GM18870 (cell line): ENCODE measurements around the gene HBQ1.
"Not testable (repeated sequence)": the region's sequence is repeated elsewhere in the genome, so short reads cannot be mapped to it uniquely, and the experiment has no call there.

Source experiments
- ATAC-seq: cut with Tn5 transposase; IDR thresholded peaks from one replicate; pipeline ENCODE4 v1.9.1; 2021; ENCODE audit warnings: moderate library complexity; ENCODE audit not compliant: unreplicated experiment

HBQ1 gene

DNA sequence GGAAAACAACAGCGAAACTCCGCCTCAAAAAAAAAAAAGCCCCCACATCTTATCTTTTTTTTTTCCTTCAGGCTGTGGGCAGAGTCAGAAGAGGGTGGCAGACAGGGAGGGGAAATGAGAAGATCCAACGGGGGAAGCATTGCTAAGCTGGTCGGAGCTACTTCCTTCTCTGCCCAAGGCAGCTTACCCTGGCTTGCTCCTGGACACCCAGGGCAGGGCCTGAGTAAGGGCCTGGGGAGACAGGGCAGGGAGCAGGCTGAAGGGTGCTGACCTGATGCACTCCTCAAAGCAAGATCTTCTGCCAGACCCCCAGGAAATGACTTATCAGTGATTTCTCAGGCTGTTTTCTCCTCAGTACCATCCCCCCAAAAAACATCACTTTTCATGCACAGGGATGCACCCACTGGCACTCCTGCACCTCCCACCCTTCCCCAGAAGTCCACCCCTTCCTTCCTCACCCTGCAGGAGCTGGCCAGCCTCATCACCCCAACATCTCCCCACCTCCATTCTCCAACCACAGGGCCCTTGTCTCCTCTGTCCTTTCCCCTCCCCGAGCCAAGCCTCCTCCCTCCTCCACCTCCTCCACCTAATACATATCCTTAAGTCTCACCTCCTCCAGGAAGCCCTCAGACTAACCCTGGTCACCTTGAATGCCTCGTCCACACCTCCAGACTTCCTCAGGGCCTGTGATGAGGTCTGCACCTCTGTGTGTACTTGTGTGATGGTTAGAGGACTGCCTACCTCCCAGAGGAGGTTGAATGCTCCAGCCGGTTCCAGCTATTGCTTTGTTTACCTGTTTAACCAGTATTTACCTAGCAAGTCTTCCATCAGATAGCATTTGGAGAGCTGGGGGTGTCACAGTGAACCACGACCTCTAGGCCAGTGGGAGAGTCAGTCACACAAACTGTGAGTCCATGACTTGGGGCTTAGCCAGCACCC lies 5.0 kb upstream of the HBQ1 start:
- no peak for ATAC-seq

GRCh38 chr16:176006-176405 lies 4.3 kb upstream of the HBQ1 start:
- not testable (repeated sequence) for ATAC-seq

DNA sequence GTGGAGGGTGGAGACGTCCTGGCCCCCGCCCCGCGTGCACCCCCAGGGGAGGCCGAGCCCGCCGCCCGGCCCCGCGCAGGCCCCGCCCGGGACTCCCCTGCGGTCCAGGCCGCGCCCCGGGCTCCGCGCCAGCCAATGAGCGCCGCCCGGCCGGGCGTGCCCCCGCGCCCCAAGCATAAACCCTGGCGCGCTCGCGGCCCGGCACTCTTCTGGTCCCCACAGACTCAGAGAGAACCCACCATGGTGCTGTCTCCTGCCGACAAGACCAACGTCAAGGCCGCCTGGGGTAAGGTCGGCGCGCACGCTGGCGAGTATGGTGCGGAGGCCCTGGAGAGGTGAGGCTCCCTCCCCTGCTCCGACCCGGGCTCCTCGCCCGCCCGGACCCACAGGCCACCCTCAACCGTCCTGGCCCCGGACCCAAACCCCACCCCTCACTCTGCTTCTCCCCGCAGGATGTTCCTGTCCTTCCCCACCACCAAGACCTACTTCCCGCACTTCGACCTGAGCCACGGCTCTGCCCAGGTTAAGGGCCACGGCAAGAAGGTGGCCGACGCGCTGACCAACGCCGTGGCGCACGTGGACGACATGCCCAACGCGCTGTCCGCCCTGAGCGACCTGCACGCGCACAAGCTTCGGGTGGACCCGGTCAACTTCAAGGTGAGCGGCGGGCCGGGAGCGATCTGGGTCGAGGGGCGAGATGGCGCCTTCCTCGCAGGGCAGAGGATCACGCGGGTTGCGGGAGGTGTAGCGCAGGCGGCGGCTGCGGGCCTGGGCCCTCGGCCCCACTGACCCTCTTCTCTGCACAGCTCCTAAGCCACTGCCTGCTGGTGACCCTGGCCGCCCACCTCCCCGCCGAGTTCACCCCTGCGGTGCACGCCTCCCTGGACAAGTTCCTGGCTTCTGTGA lies 3.5 kb upstream of the HBQ1 start, which contains the start of gene HBA1:
Gene HBA1 (plus strand): TSS at position 204 of the 906 bp plus-strand sequence. CDS start 37 bp downstream, at position 241.
- ATAC-seq: not testable (repeated sequence)

GRCh38 chr16:177394-177822 lies 2.9 kb upstream of the HBQ1 start:
- no peak for ATAC-seq

- no peak for ATAC-seq
Measured at GRCh38 chr16:177981-178667, 2.1 kb upstream of the HBQ1 start.

DNA sequence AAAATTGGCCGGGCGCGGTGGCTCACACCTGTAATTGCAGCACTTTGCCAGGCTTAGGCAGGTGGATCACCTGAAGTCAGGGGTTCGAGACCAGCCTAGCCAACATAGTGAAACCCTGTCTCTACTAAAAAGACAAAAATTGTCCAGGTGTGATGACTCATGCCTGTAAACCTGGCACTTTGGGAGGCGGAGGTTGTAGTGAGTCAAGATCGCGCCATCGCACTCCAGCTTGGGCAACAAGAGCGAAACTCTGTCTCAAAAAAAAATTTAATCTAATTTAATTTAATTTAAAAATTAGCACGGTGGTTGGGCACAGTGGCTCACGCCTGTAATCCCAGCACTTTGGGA lies 1.6 kb upstream of the HBQ1 start:
- no peak for ATAC-seq

DNA sequence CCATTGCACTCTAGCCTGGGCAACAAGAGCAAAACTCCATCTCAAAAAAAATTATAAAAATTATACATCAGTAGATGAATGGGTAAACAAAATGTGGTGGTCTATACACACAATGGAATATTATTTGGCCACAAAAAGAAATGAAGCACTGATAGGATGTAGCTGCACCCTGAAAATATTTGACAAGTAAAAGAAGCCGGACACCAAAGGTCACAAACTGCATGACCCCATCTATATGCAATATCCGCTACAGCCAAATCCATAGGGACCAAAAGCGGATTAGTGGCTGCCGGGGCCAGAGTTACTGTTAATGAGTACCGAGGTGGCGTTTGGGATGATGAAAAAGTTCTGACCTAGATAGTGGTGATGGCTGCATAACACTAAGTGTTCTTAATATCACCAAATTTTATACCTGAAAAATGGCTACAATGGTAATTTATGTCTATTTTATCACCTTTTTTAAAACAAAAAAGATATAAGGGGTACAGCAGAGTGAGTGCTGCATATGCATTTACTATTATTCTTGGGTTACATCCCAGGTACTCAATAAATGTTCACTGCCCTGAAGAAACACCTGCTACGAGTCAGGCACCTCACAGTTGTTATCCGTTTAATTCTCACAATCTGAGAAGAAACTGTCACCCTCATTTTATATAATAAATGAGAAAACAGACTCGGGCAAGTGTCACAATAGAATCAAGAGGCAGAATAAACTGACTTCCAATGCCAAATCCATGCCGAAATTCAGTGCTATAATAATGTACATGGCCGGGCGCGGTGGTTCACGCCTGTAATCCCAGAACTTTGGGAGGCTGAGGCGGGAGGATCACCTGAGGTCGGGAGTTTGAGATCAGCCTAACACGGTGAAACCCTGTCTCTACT lies 807 bp upstream of the HBQ1 start:
- no peak for ATAC-seq

GRCh38 chr16:180681-181564 lies 664 bp downstream of the HBQ1 start:
- no peak for ATAC-seq

DNA sequence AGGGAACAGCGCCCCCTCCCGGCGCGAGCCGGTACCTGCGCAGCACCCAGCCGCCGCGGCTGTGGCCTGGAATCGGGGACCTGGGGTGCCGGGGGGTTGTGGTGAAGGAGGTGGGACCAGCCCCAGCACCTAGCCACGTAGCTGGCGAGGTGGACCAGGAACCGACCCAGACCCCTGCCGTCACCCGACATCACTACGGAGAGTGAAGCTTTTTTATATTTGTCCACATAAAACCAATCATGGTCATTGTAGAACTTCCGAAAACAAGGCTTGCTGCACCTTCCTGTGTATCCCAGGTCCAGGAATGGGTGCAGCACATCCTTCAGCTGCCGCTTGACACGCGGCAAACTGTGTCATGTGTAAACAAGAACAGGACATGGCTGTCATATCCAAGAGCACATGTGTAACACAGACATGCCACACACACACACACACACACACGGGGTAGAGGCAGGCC lies 1.3 kb downstream of the HBQ1 start:
- ATAC-seq: no peak

GRCh38 chr16:183005-183404 lies 2.7 kb downstream of the HBQ1 start:
- no peak for ATAC-seq

- ATAC-seq: no peak
Measured at GRCh38 chr16:185213-185612, 5.0 kb downstream of the HBQ1 start.

GRCh38 chr16:185691-186090 lies 5.4 kb downstream of the HBQ1 start:
- ATAC-seq: no peak

GRCh38 chr16:187330-187729 lies 7.1 kb downstream of the HBQ1 start:
- ATAC-seq: no peak

- no peak for ATAC-seq
Measured at GRCh38 chr16:188674-189073, 8.4 kb downstream of the HBQ1 start.

GRCh38 chr16:189604-190186 lies 9.4 kb downstream of the HBQ1 start:
- no peak for ATAC-seq

DNA sequence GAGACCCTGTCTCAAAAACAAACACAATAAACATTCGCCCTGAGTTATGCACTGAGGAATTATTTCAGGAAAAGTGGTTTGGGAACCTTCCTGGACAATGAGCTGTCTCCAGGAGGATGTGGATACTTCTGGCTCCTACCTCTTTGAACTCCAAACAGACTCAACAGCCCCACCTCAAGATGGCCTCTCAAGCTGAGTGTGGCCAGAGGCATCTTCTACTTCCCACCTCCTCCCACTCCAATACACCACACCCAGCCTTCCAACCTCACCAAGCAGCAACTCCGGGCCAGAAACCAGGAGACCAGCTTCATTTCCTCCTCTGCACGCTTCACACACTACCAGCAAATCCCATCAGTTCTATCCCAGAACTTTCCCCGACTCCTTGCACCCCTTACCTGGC lies 11.6 kb downstream of the HBQ1 start:
- no peak for ATAC-seq

GRCh38 chr16:192686-193085 lies 12.4 kb downstream of the HBQ1 start:
- ATAC-seq: no peak

DNA sequence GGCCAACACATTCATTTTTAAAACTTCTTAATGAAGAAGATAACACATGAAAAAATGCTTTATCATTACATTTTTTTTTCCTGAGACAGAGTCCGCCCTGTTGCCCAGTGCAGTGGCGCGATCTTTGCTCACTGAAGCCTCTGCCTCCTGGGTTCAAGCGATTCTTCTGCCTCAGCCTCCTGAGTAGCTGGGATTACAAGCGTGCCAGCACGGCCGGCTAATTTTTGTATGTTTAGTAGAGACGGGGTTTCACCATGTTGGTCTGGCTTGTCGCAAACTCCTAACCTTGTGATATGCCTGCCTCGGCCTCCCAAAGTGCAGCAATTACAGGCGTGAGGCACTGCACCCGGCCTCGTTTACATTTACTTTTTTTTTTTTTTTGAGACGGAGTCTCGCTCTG lies 13.2 kb downstream of the HBQ1 start:
- no peak for ATAC-seq

- ATAC-seq: no peak
Measured at GRCh38 chr16:194516-194915, 14.3 kb downstream of the HBQ1 start.
